GM12878 (cell line): ENCODE data around the gene GRIN2A. TPM values are rescaled to one million over a fixed set of nuclear protein-coding genes. Genes with fewer than 3 reads are reported as not detected.

Experiments
- ATAC-seq: fragments of 200-7000 bp; cut with Tn5 transposase; 3 replicates; pipeline ENCODE4 v1.9.1; 2020; ENCODE audit warnings: mild to moderate bottlenecking, moderate library complexity
- BruUV-seq: library from RNA; stranded (reverse); fragments of 400-500 nt; replicated peaks from 2 replicates; lab custom pipeline; 2021; lab: Mats Ljungman, UMichigan
- CTCF ChIA-PET: fragments of 300-600 bp; sonication (Branson Sonifier 250); formaldehyde crosslinking; extraction: SDS; loops from one replicate; lab custom pipeline; 2021; ENCODE audit warnings: inconsistent platforms; lab: Yijun Ruan, JAX
- POLR2A ChIA-PET: fragments of 350-600 bp; formaldehyde crosslinking; extraction: SDS; loops from one replicate; lab custom pipeline; 2021; ENCODE audit warnings: inconsistent platforms; lab: Charles Lee
- RAD21 ChIA-PET: fragments of 300-600 bp; sonication (Branson Sonifier 250); formaldehyde crosslinking; loops from one replicate; lab custom pipeline; 2023; ENCODE audit warnings: antibody characterized with exemption; ENCODE audit not compliant: unreplicated experiment; lab: Charles Lee
- SMC1A ChIA-PET: fragments of 300-600 bp; sonication (Branson Sonifier 250); formaldehyde crosslinking; loops from one replicate; lab custom pipeline; 2023; ENCODE audit not compliant: unreplicated experiment, uncharacterized antibody; lab: Charles Lee
- DNase-seq: peaks from one replicate; pipeline ENCODE4 v3.0.0-alpha.2; 2011; ENCODE audit warnings: low read depth, low spot score
- FAIRE-seq: peaks from 3 replicates; lab custom pipeline; 2011; peaks lifted over from hg19 to GRCh38; lab: Jason Lieb, UNC
- H2AFZ ChIP-seq: 2 replicates; pipeline ENCODE4 v1.6.0; 2011; ENCODE audit warnings: low read depth, low read length, control low read depth; ENCODE audit not compliant: control insufficient read depth
- H3K27ac ChIP-seq: 2 replicates; pipeline ENCODE4 v1.5.1; 2011; ENCODE audit warnings: control low read depth; ENCODE audit not compliant: control insufficient read depth, insufficient read depth
- H3K27me3 ChIP-seq, 2 experiments: replicated peaks in 1 of 2; 2 replicates each; pipeline versions ENCODE4 v1.6.0 to v1.6.1; 2011; ENCODE audit warnings: low read length in 1 of 2; ENCODE audit not compliant: control insufficient read depth in 2 of 2, insufficient read depth in 2 of 2
- H3K36me3 ChIP-seq, 2 experiments: 2 replicates each; pipeline ENCODE4 v1.5.1; 2011; ENCODE audit warnings: low read length in 1 of 2; ENCODE audit not compliant: control insufficient read depth in 2 of 2, insufficient read depth in 2 of 2
- H3K4me1 ChIP-seq: 2 replicates; pipeline ENCODE4 v1.6.1; 2011; ENCODE audit warnings: mild to moderate bottlenecking, low read length, moderate library complexity, mixed read lengths; ENCODE audit not compliant: control insufficient read depth, insufficient read depth
- H3K4me2 ChIP-seq: 2 replicates; pipeline ENCODE4 v1.6.0; 2011; ENCODE audit warnings: control low read depth; ENCODE audit not compliant: control insufficient read depth, insufficient read depth
- H3K4me3 ChIP-seq: fragments of 200-600 bp; sonication (generic); 2 replicates; pipeline ENCODE4 v1.5.1; 2016
- H3K79me2 ChIP-seq: 2 replicates; pipeline ENCODE4 v1.6.0; 2011; ENCODE audit warnings: low read length; ENCODE audit not compliant: control insufficient read depth, insufficient read depth
- H3K9ac ChIP-seq: 2 replicates; pipeline ENCODE4 v1.8.0; 2011; ENCODE audit warnings: low read length, control low read depth, mixed read lengths; ENCODE audit not compliant: control insufficient read depth, insufficient read depth
- H3K9me3 ChIP-seq: replicated peaks from 3 replicates; pipeline ENCODE4 v1.5.1; 2011; ENCODE audit warnings: mild to moderate bottlenecking, low read length; ENCODE audit not compliant: control insufficient read depth, insufficient read depth
- H4K20me1 ChIP-seq: 2 replicates; pipeline ENCODE4 v1.6.0; 2011; ENCODE audit not compliant: control insufficient read depth, insufficient read depth
- CBFB ChIP-seq: IDR thresholded peaks from 2 replicates; pipeline ENCODE4 v1.6.1; 2016; ENCODE audit warnings: antibody characterized with exemption, low read depth
- E4F1 ChIP-seq: fragments of 450-650 bp; IDR thresholded peaks from 2 replicates; pipeline ENCODE4 v1.6.1; 2018; ENCODE audit warnings: borderline replicate concordance, mild to moderate bottlenecking; ENCODE audit not compliant: partially characterized antibody
- GATAD2B ChIP-seq: fragments of 450-650 bp; conservative IDR thresholded peaks from 2 replicates; pipeline ENCODE4 v1.6.1; 2017; ENCODE audit warnings: low read depth, mild to moderate bottlenecking, moderate library complexity
- KLF5 ChIP-seq: fragments of 450-650 bp; IDR thresholded peaks from 2 replicates; pipeline ENCODE4 v1.6.1; 2014; ENCODE audit warnings: mild to moderate bottlenecking; ENCODE audit not compliant: partially characterized antibody
- MLLT1 ChIP-seq: fragments of 450-650 bp; IDR thresholded peaks from 2 replicates; pipeline ENCODE4 v1.6.1; 2016; ENCODE audit warnings: mild to moderate bottlenecking
- NFIC ChIP-seq: IDR thresholded peaks from 2 replicates; pipeline ENCODE4 v1.6.1; 2012; ENCODE audit warnings: low read depth, mild to moderate bottlenecking, inconsistent platforms, low read length, moderate library complexity
- RAD51 ChIP-seq: fragments of 450-650 bp; IDR thresholded peaks from 2 replicates; pipeline ENCODE4 v1.6.1; 2016; ENCODE audit warnings: moderate library complexity, mild to moderate bottlenecking, inconsistent platforms
- RB1 ChIP-seq: fragments of 450-650 bp; formaldehyde crosslinking; IDR thresholded peaks from 2 replicates; pipeline ENCODE4 v1.6.1; 2017; ENCODE audit warnings: mild to moderate bottlenecking, borderline replicate concordance
- TARDBP ChIP-seq: IDR thresholded peaks from 2 replicates; pipeline ENCODE4 v1.6.1; 2016; ENCODE audit warnings: borderline replicate concordance
- WRNIP1 ChIP-seq: IDR thresholded peaks from 2 replicates; pipeline ENCODE4 v1.6.1; 2011; ENCODE audit warnings: low read depth, low read length, improper control_type of control experiment, borderline replicate concordance
- ZBED1 ChIP-seq: IDR thresholded peaks from 2 replicates; pipeline ENCODE4 v1.6.1; 2016; ENCODE audit warnings: borderline replicate concordance
- WGBS: methylation state at CpG from one replicate; pipeline ENCODE4 v1.1.6; 2016; ENCODE audit warnings: low lambda C conversion rate; ENCODE audit not compliant: insufficient replicate concordance, insufficient coverage; ENCODE audit errors: missing lambda C conversion rate; 5-methylcytosine and 5-hydroxymethylcytosine counted together
- in situ Hi-C: fragments of 300-500 bp; cut with MboI; formaldehyde crosslinking; loops from 9 replicates; pipeline ENCODE4 v1.14.3; 2018; ENCODE audit warnings: mixed read lengths
- intact Hi-C: fragments of 100-400 bp; cut with micrococcal nuclease; formaldehyde crosslinking; loops from one replicate; pipeline ENCODE4 v1.14.2; 2022; ENCODE audit not compliant: unreplicated experiment
- polyA plus RNA-seq, 11 experiments: library from polyadenylated mRNA; depleted of rRNA in 4 of 11; unstranded in 6 of 11; stranded (reverse) in 5 of 11; fragments of >200 nt; fragmentation: Nextera tagmentation in 4 of 11; fragmentation: Illumina TruSeq in 1 of 11; extraction: Ambion mirVana in 4 of 11; extraction: Trizol in 1 of 11; gene quantifications; 1 replicate in 1 of 11; 2 replicates in 10 of 11; pipeline versions ENCODE4 v1.2.1 to v1.2.3, GENCODE V29; 2011 to 2016; ENCODE audit warnings: inconsistent platforms in 2 of 11, missing spikeins in 2 of 11, low read depth in 1 of 11
- total RNA-seq, 4 experiments: library from RNA; depleted of rRNA in 3 of 4; stranded (reverse); fragments of >200 nt in 3 of 4; fragmentation: Illumina TruSeq in 1 of 4; extraction: Trizol in 1 of 4; gene quantifications; 2 replicates each; pipeline versions ENCODE4 v1.2.1 to v1.2.3, GENCODE V29; 2013 to 2021

Gene GRIN2A
- total and polyA plus RNA-seq, 10 of the 15 experiments (the other 5 are each of a cell fraction or from before 2014, with no cell fraction given) = 2.4 to 13.3 (median 7.3) TPM

GRCh38 chr16:10027553-10027952 lies 154.7 kb downstream of the GRIN2A start:
- no TSS peak for BruUV-seq
- ChIA-PET CTCF (no interaction called here), RAD21 (interaction anchor here (1.7 kb wide), 1 partner anchor 58 kb away, joined by 4 read pairs; no protein-coding TSS in a partner anchor), POLR2A (no interaction called here), SMC1A (interaction anchor here (0.9 to 2.4 kb wide), 6 partner anchors 10 to 181 kb away, joined by 3 to 6 read pairs (median 4); no protein-coding TSS in a partner anchor)
- ATAC-seq (peak; percentile 23), DNase-seq (no peak), FAIRE-seq (no peak)
- Histone ChIP-seq H3K4me1 (no peaks in the 10 kb centered on the region; the same call in 1 of the 2 replicates), H3K27me3 (no peaks in the 10 kb centered on the region), H3K9me3 (no peaks in the 10 kb centered on the region), H3K36me3 (no peaks in the 10 kb centered on the region), H3K9ac (no peak overlapping the region), H4K20me1 (no peaks in the 10 kb centered on the region), H2AFZ (no peak overlapping the region), H3K4me3 (no peak overlapping the region), H3K27ac (no peak overlapping the region), H3K79me2 (no peaks in the 10 kb centered on the region), H3K4me2 (no peak overlapping the region)
- in situ Hi-C loops = no loop called here
- intact Hi-C loops = no loop called here
- 14% methylated on average over 8 of the region's 8 CpGs for WGBS
- TF ChIP-seq E4F1 (no peak), CBFB (no peak), KLF5 (no peak), RB1 (no peak), ZBED1 (no peak), WRNIP1 (no peak), RAD51 (no peak), TARDBP (no peak), GATAD2B (no peak), NFIC (no peak), MLLT1 (no peak)
